ENCODE results near the gene PPP1R3C. TPM values are rescaled to one million over a fixed set of nuclear protein-coding genes. Genes with fewer than 3 reads are reported as not detected.

Gene PPP1R3C
- total RNA-seq, 4 donors from 2014 or later = 5.3 to 30.2 (median 10.3) TPM

DNA sequence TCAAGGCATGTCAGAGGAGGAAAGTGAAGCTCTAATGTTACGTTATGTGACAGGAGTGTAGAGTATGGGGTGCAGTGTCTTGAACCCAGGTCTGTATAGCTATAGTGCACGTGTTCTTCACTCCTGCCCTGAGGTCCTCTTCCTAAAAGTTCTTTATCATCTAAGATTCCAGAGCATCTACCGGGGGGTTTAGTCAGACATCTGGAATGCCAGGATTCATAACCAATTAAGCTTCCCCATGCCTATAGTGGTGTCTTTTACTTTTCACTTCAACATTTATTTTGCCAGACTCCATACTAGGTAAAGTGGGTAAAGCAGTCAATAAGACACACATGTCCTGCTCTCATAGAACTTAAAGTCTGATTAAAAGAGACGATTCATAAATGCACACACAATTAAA, 22.4 kb downstream of the PPP1R3C start:
- peak in 1 of 2 donors; percentile 4 for DNase-seq (ENCODE audit: low spot score in 2 of 2)
- WGBS, 2 donors = 88 to 91% methylated on average over 4 of the region's 4 CpGs
- H3K4me3 ChIP-seq (ENCODE audit: low read depth, poor library complexity, severe bottlenecking) = no peak overlapping the region
- intact Hi-C loops (cut with DNase I; ENCODE audit: low total_unique reads) = no loop called here
- TF ChIP-seq, protein P1, sequence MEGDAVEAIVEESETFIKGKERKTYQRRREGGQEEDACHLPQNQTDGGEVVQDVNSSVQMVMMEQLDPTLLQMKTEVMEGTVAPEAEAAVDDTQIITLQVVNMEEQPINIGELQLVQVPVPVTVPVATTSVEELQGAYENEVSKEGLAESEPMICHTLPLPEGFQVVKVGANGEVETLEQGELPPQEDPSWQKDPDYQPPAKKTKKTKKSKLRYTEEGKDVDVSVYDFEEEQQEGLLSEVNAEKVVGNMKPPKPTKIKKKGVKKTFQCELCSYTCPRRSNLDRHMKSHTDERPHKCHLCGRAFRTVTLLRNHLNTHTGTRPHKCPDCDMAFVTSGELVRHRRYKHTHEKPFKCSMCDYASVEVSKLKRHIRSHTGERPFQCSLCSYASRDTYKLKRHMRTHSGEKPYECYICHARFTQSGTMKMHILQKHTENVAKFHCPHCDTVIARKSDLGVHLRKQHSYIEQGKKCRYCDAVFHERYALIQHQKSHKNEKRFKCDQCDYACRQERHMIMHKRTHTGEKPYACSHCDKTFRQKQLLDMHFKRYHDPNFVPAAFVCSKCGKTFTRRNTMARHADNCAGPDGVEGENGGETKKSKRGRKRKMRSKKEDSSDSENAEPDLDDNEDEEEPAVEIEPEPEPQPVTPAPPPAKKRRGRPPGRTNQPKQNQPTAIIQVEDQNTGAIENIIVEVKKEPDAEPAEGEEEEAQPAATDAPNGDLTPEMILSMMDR (IDR thresholded peaks at IDR 0.05) = no peak
- no peak for TF ChIP-seq POLR2A (IDR thresholded peaks at IDR 0.05)

DNA sequence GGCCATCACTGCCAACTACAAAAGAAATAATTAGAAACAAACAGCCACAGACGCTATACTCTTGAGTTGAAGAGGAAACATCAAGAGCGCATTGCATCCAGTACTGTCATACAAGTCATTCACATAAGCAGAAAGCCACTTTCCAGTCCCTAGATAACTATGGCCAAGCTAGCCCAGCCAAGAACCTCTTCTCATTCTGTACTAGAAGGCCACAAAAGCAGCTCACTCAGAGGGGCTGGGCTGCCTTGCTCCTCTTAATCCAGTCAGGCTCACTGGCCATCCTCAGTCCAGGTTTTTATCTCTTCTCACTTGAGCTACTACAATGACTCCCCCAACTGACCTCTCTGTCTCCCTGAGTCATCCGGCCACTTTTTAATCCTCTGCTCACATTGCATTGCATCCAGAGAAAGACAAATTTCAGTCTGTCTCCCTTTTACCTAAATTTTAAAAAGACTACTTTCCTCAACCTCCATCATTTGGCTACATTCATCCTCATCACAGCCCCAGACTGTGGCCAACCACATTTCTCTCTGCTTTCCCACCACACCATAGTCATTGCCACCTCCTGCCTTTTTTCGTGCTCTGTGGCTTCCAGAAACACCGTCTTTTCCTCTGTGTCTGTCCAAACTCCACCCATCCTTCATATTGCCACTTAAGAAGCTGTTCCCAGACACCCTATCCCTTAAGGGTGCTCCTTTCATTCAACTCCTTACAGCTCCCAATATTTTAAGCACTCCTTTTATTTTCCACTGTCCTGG, 25.0 kb downstream of the PPP1R3C start:
- peak in 1 of 2 donors; percentile 43 for DNase-seq (ENCODE audit: low spot score in 2 of 2)
- TF ChIP-seq, protein P1 (IDR thresholded peaks at IDR 0.05) = no peak
- TF ChIP-seq POLR2A (IDR thresholded peaks at IDR 0.05) = no peak
- 39 to 40% methylated on average over 5 of the region's 5 CpGs for WGBS, 2 donors
- intact Hi-C loops (cut with DNase I; ENCODE audit: low total_unique reads) = loop anchor here (2.0 kb wide), 1 partner anchor 291 kb away; no protein-coding TSS in a partner anchor
- H3K4me3 ChIP-seq (ENCODE audit: low read depth, poor library complexity, severe bottlenecking) = no peak overlapping the region

- no peak overlapping the region for H3K4me3 ChIP-seq (ENCODE audit: low read depth, poor library complexity, severe bottlenecking)
- intact Hi-C loops (cut with DNase I; ENCODE audit: low total_unique reads) = no loop called here
- no peak for TF ChIP-seq POLR2A (IDR thresholded peaks at IDR 0.05)
- TF ChIP-seq, protein P1 (IDR thresholded peaks at IDR 0.05) = no peak
- peak in 1 of 2 donors; percentile 4 for DNase-seq (ENCODE audit: low spot score in 2 of 2)
Observed at GRCh38 chr10:91605968-91606367, 26.9 kb downstream of the PPP1R3C start.

DNA sequence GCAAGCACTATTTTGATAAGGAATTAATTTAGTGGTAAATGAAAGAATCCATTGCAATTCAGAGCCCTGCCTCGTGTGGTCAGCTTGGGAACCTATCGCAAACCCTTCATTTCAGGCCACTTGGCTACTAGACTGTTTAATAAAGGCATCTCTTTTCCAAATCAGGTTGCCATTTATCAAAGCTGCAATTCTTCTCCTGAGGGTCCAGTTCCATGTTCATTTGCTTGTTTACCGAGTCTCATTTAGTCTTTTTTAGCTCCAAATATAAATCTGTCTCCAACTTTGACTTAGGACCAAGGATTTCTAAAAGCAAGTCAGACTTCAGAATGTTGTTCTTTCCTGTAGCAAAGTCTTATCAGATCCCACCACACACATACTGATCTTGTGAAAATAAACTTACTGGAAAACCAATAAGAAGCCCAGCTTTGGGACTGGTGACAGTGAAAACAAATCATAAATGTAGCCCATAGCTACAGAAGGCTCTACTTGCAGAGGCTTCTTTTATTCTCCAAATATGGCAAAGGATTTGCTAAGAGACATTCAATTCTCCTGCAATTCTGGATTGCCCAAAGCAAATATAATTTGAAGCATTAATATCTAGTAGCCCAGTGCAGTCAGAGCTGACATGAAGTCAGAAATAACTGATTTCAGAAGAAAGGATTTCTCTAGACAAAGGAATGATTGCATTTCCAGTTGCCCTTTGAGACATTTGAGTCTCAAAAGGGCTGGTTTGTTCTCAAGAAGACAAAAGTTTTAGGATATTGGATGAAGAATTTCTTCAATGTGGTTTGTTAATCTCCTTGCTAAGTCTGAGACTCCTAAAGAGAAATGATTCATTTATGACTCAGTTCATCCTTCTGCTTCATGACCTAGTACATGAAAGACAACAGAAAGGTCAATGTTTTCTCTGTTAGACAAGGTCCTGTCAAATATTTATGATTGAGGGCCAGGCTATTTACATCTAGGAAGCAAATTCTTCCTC, 28.0 kb downstream of the PPP1R3C start:
- WGBS, 2 donors = 68 to 69% methylated on average over 3 of the region's 3 CpGs
- no peak for TF ChIP-seq POLR2A (IDR thresholded peaks at IDR 0.05)
- TF ChIP-seq, protein P1 (IDR thresholded peaks at IDR 0.05) = no peak
- no peak overlapping the region for H3K4me3 ChIP-seq (ENCODE audit: low read depth, poor library complexity, severe bottlenecking)
- intact Hi-C loops (cut with DNase I; ENCODE audit: low total_unique reads) = no loop called here
- DNase-seq (ENCODE audit: low spot score in 2 of 2) = no peak

- intact Hi-C loops (cut with DNase I; ENCODE audit: low total_unique reads) = no loop called here
Observed at GRCh38 chr10:91603931-91604331, 28.9 kb downstream of the PPP1R3C start.

More at GRCh38 chr10:91603931-91604331, 28.9 kb downstream of the PPP1R3C start:
- 45 to 46% methylated on average over 5 of the region's 5 CpGs for WGBS, 2 donors
- TF ChIP-seq, protein P1 (IDR thresholded peaks at IDR 0.05) = no peak
- TF ChIP-seq POLR2A (IDR thresholded peaks at IDR 0.05) = no peak
- no peak for DNase-seq (ENCODE audit: low spot score in 2 of 2)
- no peak overlapping the region for H3K4me3 ChIP-seq (ENCODE audit: low read depth, poor library complexity, severe bottlenecking)

Measured in lower leg skin (tissue), 4 donors.